Neural cell (in vitro differentiated cells): ENCODE measurements around the gene CA12.

ENCODE experiments used
- EP300 ChIP-seq: fragments of 450-650 bp; conservative IDR thresholded peaks from 2 replicates; pipeline ENCODE4 v1.6.1; 2014; ENCODE audit warnings: antibody characterized with exemption, mild to moderate bottlenecking, moderate library complexity; ENCODE audit not compliant: poor library complexity, severe bottlenecking
- POLR2AphosphoS5 ChIP-seq: IDR thresholded peaks from 2 replicates; pipeline ENCODE4 v1.6.1; 2012
- RAD21 ChIP-seq: fragments of 450-650 bp; conservative IDR thresholded peaks from 2 replicates; pipeline ENCODE4 v1.6.1; 2014; ENCODE audit warnings: antibody characterized with exemption, mild to moderate bottlenecking, moderate library complexity
- TF ChIP-seq, protein P1 (sequence below): fragments of 450-650 bp; IDR thresholded peaks from 2 replicates; pipeline ENCODE4 v1.5.1; 2014; ENCODE audit warnings: antibody characterized with exemption, mild to moderate bottlenecking, moderate library complexity; ENCODE audit not compliant: poor library complexity, severe bottlenecking

DNA sequence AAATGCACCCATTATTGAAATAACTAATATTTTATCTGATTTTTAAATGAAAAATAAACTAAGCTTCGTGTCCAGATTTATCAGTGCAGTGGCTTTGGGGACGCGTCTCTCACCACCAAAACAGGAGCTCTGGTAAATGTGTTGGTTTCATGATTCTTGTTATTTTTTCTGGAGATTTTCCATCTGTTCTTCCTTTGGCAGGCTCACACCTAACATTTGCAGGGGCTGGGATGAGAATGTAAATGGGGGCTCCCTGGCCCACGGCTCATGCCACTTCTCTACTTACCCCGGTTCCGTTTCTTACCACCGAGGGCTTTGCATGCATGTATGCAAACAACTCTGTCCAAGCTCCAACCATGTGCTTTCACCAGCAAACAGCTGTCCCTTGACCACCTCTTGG, 30.9 kb upstream of the CA12 start:
- no peak for TF ChIP-seq RAD21
- TF ChIP-seq, protein P1, sequence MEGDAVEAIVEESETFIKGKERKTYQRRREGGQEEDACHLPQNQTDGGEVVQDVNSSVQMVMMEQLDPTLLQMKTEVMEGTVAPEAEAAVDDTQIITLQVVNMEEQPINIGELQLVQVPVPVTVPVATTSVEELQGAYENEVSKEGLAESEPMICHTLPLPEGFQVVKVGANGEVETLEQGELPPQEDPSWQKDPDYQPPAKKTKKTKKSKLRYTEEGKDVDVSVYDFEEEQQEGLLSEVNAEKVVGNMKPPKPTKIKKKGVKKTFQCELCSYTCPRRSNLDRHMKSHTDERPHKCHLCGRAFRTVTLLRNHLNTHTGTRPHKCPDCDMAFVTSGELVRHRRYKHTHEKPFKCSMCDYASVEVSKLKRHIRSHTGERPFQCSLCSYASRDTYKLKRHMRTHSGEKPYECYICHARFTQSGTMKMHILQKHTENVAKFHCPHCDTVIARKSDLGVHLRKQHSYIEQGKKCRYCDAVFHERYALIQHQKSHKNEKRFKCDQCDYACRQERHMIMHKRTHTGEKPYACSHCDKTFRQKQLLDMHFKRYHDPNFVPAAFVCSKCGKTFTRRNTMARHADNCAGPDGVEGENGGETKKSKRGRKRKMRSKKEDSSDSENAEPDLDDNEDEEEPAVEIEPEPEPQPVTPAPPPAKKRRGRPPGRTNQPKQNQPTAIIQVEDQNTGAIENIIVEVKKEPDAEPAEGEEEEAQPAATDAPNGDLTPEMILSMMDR = no peak
- TF ChIP-seq EP300 = no peak
- TF ChIP-seq POLR2AphosphoS5 = no peak
